IMR-90 (cell line): Measurements from ENCODE around the gene MTOR. TPM values are rescaled to one million over a fixed set of nuclear protein-coding genes. Genes with fewer than 3 reads are reported as not detected.
A peak's percentile ranks its signal among the peaks of the same experiment; 100 is the strongest.

ENCODE experiments used
- ATAC-seq: fragments of 200-7000 bp; cut with Tn5 transposase; 2 replicates; pipeline ENCODE4 v1.9.1; 2020; ENCODE audit warnings: low read depth, mild to moderate bottlenecking, moderate library complexity
- BruUV-seq: library from RNA; stranded (reverse); fragments of 400-500 nt; replicated peaks from 2 replicates; lab custom pipeline; 2021; lab: Mats Ljungman, UMichigan
- CTCF ChIA-PET: fragments of 300-600 bp; formaldehyde crosslinking; extraction: SDS; loops from one replicate; lab custom pipeline; 2021; ENCODE audit warnings: antibody characterized with exemption; lab: Yijun Ruan, JAX
- POLR2A ChIA-PET: fragments of 300-600 bp; sonication (Branson Sonifier 250); formaldehyde crosslinking; loops from one replicate; lab custom pipeline; 2022; ENCODE audit warnings: antibody characterized with exemption; ENCODE audit not compliant: unreplicated experiment; lab: Charles Lee
- DNase-seq: peaks from one replicate; pipeline ENCODE4 v3.0.0; 2013
- H2AFZ ChIP-seq: replicated peaks from 2 replicates; pipeline ENCODE3; 2013; ENCODE audit warnings: low read length, mild to moderate bottlenecking; ENCODE audit not compliant: poor library complexity
- H2AK5ac ChIP-seq: 2 replicates; pipeline ENCODE4 v1.6.1; 2013; ENCODE audit warnings: low read depth, low read length, inconsistent platforms
- H2AK9ac ChIP-seq: replicated peaks from 2 replicates; pipeline ENCODE3; 2013; ENCODE audit warnings: mild to moderate bottlenecking, low read depth, low read length, moderate library complexity; ENCODE audit not compliant: poor library complexity
- H2BK120ac ChIP-seq: 2 replicates; pipeline ENCODE4 v1.6.1; 2013; ENCODE audit warnings: low read depth, low read length, inconsistent platforms
- H2BK15ac ChIP-seq: 3 replicates; pipeline ENCODE4 v1.6.1; 2013; ENCODE audit warnings: low read depth, low read length, inconsistent platforms
- H2BK20ac ChIP-seq: 2 replicates; pipeline ENCODE4 v1.6.1; 2013; ENCODE audit warnings: low read depth, mild to moderate bottlenecking, inconsistent platforms, low read length, moderate library complexity
- H2BK5ac ChIP-seq: 2 replicates; pipeline ENCODE4 v1.6.1; 2013; ENCODE audit warnings: mild to moderate bottlenecking, low read depth, low read length, inconsistent platforms; ENCODE audit not compliant: poor library complexity, severe bottlenecking
- H3K14ac ChIP-seq: replicated peaks from 2 replicates; pipeline ENCODE4 v1.6.1; 2013; ENCODE audit warnings: low read depth, low read length, inconsistent platforms
- H3K18ac ChIP-seq: 2 replicates; pipeline ENCODE4 v1.6.1; 2013; ENCODE audit warnings: low read depth, low read length, control low read depth
- H3K23ac ChIP-seq: 2 replicates; pipeline ENCODE4 v1.6.1; 2013; ENCODE audit warnings: low read depth, low read length, inconsistent platforms
- H3K27ac ChIP-seq: 2 replicates; pipeline ENCODE4 v1.5.1; 2013; ENCODE audit warnings: mild to moderate bottlenecking, control low read depth, low read length; ENCODE audit not compliant: insufficient read depth
- H3K27me3 ChIP-seq: 2 replicates; pipeline ENCODE4 v1.6.1; 2013; ENCODE audit warnings: low read length; ENCODE audit not compliant: control insufficient read depth, insufficient read depth
- H3K36me3 ChIP-seq: 2 replicates; pipeline ENCODE4 v1.6.1; 2013; ENCODE audit warnings: low read length, mixed read lengths; ENCODE audit not compliant: control insufficient read depth, insufficient read depth
- H3K4ac ChIP-seq: 2 replicates; pipeline ENCODE4 v1.6.1; 2013; ENCODE audit warnings: low read depth, low read length, inconsistent platforms
- H3K4me1 ChIP-seq: 2 replicates; pipeline ENCODE4 v1.6.1; 2013; ENCODE audit warnings: low read length, mixed read lengths; ENCODE audit not compliant: control insufficient read depth, insufficient read depth
- H3K4me2 ChIP-seq: 2 replicates; pipeline ENCODE4 v1.6.1; 2013; ENCODE audit warnings: low read depth, mild to moderate bottlenecking, control low read depth, low read length, moderate library complexity
- H3K4me3 ChIP-seq: 2 replicates; pipeline ENCODE4 v1.5.1; 2013; ENCODE audit warnings: low read depth, mild to moderate bottlenecking, control low read depth, low read length, moderate library complexity; ENCODE audit not compliant: insufficient read depth
- H3K56ac ChIP-seq: 2 replicates; pipeline ENCODE4 v1.6.1; 2013; ENCODE audit warnings: low read length, inconsistent platforms; ENCODE audit not compliant: insufficient read depth; ENCODE audit errors: extremely low read depth
- H3K79me1 ChIP-seq, 2 experiments: 2 replicates each; pipeline ENCODE4 v1.6.1; 2013; ENCODE audit warnings: low read length in 2 of 2, inconsistent platforms in 1 of 2, low read depth in 1 of 2
- H3K9ac ChIP-seq: 2 replicates; pipeline ENCODE4 v1.6.1; 2013; ENCODE audit warnings: low read depth, low read length, control low read depth
- H3K9me1 ChIP-seq: 2 replicates; pipeline ENCODE4 v1.6.1; 2013; ENCODE audit warnings: low read length, inconsistent platforms; ENCODE audit not compliant: insufficient read depth
- H3K9me3 ChIP-seq: 2 replicates; pipeline ENCODE4 v1.6.1; 2013; ENCODE audit warnings: low read length; ENCODE audit not compliant: control insufficient read depth, insufficient read depth
- H4K20me1 ChIP-seq: 2 replicates; pipeline ENCODE4 v1.6.1; 2013; ENCODE audit warnings: low read length, inconsistent platforms; ENCODE audit not compliant: insufficient read depth
- H4K5ac ChIP-seq: 2 replicates; pipeline ENCODE4 v1.6.1; 2013; ENCODE audit warnings: mild to moderate bottlenecking, low read depth, low read length, control low read depth
- H4K8ac ChIP-seq, 2 experiments: 2 replicates each; pipeline ENCODE4 v1.6.1; 2013; ENCODE audit warnings: low read depth in 2 of 2, low read length in 2 of 2, control low read depth in 1 of 2, inconsistent platforms in 1 of 2
- H4K91ac ChIP-seq: 2 replicates; pipeline ENCODE4 v1.6.1; 2013; ENCODE audit warnings: low read depth, low read length, inconsistent platforms; ENCODE audit not compliant: insufficient read depth
- MAZ ChIP-seq: IDR thresholded peaks from 2 replicates; pipeline ENCODE4 v1.6.1; 2012; ENCODE audit warnings: low read depth, mild to moderate bottlenecking, low read length, improper control_type of control experiment, moderate library complexity, borderline replicate concordance
- WGBS, 2 experiments: methylation state at CpG; one replicate each; pipeline versions ENCODE4 v1.1.5 to v1.1.7; 2013; ENCODE audit warnings: missing lambda C conversion rate in 2 of 2; ENCODE audit not compliant: insufficient read length in 1 of 2; ENCODE audit errors: extremely low coverage in 2 of 2; 5-methylcytosine and 5-hydroxymethylcytosine counted together
- dilution Hi-C: fragments of 300-500 bp; cut with HindIII; formaldehyde crosslinking; loops from one replicate; pipeline ENCODE4 v1.14.3; 2018; ENCODE audit warnings: low sequenced_read_pairs; ENCODE audit not compliant: unreplicated experiment
- in situ Hi-C: fragments of 300-500 bp; cut with MboI; formaldehyde crosslinking; loops from 3 replicates; pipeline ENCODE4 v1.14.3; 2019; ENCODE audit warnings: low sequenced_read_pairs, inconsistent platforms, mixed read lengths
- intact Hi-C: fragments of 100-400 bp; cut with micrococcal nuclease; formaldehyde crosslinking; loops from 2 replicates; pipeline ENCODE4 v1.10.0; 2022
- polyA plus RNA-seq, 3 experiments: library from polyadenylated mRNA; depleted of rRNA; stranded (reverse); fragments of >200 nt; gene quantifications; 2 replicates each; pipeline ENCODE4 v1.2.3, GENCODE V29; 2012; ENCODE audit warnings: low replicate concordance in 1 of 3
- total RNA-seq: library from RNA; depleted of rRNA; stranded (reverse); fragments of >200 nt; gene quantifications from 2 replicates; pipeline ENCODE4 v1.2.3, GENCODE V29; 2012

MTOR gene
- total and polyA plus RNA-seq, 2 of the 4 experiments (the other 2 are of a cell fraction), result 19.2 to 36.7 TPM

DNA sequence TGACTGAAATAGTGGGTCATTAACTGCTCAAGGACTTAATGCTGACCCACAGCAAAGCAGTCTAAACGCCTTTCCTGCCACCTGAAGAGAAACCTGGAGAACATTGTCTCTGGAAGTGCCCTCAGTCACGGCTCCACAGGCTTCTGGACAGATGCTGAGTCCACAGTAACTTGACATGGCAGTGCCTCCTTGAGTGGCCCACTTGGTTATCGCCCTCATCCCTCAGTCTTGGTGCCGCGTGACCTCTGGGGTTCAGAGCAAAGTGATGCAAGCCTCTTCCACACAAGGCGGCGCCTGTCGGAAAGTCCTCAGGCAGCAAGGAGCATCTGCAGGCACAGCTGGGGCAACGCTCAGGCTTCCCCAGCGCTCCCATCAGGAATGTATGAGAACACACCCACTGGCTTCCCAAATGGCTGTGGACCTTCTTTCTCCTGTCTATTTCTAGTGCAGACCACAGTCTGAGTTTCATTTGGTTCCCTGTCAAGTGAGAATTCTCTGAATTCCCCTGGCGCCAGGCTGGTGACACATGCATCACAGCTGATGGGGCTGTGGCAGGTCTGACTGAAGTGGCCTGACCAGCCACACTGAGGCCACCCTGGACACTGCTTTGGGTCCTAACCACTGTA is 86.2 kb downstream of the MTOR start:
- H3K36me3 ChIP-seq, result peaks cover 1% of the 10 kb centered on the region
- H3K9me1 ChIP-seq, result peaks cover 14% of the 10 kb centered on the region
- H3K23ac ChIP-seq, result no peak overlapping the region; the same call in 1 of the 2 replicates
- H2BK20ac ChIP-seq, result no peak overlapping the region
- ChIA-PET POLR2A (no interaction called here), CTCF (no interaction called here)
- no peak overlapping the region for H2BK120ac ChIP-seq
- H3K9me3 ChIP-seq, result no peaks in the 10 kb centered on the region
- no peak overlapping the region for H2BK5ac ChIP-seq
- no TSS peak for BruUV-seq
- no peak overlapping the region for H2AFZ ChIP-seq
- no peak overlapping the region; the same call in 1 of the 2 replicates for H2AK5ac ChIP-seq
- H3K9ac ChIP-seq, result no peak overlapping the region
- in situ Hi-C loops (no loop called here), intact Hi-C loops (no loop called here), dilution Hi-C loops (no loop called here)
- H3K4me1 ChIP-seq, result peaks cover 17% of the 10 kb centered on the region
- H4K8ac ChIP-seq, result no peak overlapping the region
- no peak overlapping the region for H3K27ac ChIP-seq
- no peaks in the 10 kb centered on the region for H4K20me1 ChIP-seq
- peaks cover 5 to 18% of the 10 kb centered on the region in 2 experiments for H3K79me1 ChIP-seq
- ATAC-seq (peak; percentile 21; the same call in 1 of the 2 replicates), DNase-seq (peak; percentile 33)
- no peak overlapping the region for H4K5ac ChIP-seq
- no peak overlapping the region for H2BK15ac ChIP-seq
- peak overlapping the region; percentile 6; the same call in 1 of the 2 replicates for H3K14ac ChIP-seq
- H3K4me3 ChIP-seq, result no peak overlapping the region
- H3K27me3 ChIP-seq, result no peaks in the 10 kb centered on the region
- H4K91ac ChIP-seq, result no peak overlapping the region
- peak overlapping the region; percentile 20; the same call in 1 of the 2 replicates for H3K4ac ChIP-seq
- TF ChIP-seq MAZ, result no peak
- peak overlapping the region; percentile 17 for H2AK9ac ChIP-seq
- no peak overlapping the region for H3K4me2 ChIP-seq
- no peak overlapping the region for H3K18ac ChIP-seq
- H3K56ac ChIP-seq, result no peak overlapping the region
- WGBS, 2 experiments, result 98% methylated on average over 6 of the region's 11 CpGs; no CpG with 5 or more reads in 1 of the 2 experiments
